MV-4-11 (cell line): ENCODE measurements around the gene TSPYL2.

Experiments
- DNase-seq: peaks from one replicate; lab custom pipeline; 2025; lab: John Stamatoyannopoulos, UW

Gene TSPYL2

DNA sequence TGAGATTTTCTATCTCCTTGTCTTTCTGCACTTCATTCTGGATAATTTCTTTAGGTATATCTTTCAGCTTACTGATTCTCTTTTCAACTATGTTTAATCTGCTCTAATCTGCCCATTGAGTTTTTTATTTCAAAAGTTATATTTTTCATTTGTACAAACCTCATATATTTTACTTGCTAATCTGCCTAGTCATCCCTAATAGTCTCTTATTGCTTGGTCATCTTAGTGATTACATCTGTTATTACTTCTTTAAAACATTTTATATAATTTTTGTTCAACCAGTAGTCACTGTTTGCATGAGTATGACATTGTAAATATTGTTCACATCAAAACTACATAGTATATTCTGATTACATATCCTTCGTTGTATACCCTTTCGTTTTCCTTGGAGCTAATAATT lies 44.2 kb downstream of the TSPYL2 start:
- no peak for DNase-seq

DNA sequence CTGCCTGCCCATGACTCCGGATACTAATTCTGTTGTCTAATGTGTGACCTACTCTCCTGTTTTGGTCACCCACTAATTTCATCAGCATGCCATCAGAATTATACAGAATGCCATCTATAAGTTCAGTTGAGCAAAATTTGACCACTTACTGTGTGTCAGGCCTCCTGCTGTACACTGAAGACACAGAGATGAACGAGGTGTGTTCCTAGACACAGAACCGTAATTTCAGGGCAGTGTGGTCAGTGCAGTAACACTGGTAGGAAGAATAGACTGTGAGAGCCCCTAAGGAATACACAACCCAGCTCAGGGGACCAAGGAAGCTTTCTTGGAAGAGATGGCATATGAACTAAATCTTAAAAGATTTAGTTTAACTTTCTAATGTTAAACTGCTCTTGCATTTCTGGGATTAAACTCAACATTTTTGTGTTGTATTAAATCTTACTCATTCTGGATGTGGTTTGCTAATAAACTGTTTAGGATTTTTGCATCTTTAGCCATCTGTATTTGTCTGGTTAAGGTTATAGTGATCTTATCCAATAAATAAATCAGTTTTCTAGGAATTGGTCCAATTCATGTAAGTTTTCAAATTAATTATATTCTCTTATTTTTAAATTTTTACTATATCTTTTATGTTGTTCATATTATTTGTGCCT lies 46.1 kb downstream of the TSPYL2 start:
- no peak for DNase-seq

DNA sequence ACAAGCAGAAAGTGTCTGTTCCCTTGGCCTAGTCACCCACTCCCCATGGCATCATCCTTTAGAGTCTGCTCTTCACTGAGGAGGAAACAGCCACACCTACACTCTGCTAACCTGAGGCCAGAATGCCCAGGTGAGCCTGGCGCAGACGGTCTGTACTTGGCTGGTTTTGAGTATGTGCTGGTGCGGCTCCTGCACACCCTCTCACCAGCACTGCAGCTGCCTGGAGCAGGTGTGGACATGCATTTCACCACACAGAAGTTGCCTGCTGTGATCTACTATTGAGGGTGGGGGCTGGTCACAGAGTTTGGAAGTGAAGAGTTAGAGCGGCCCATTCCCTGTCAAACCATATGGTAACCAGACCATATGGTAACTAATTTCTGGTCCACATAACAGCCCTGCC lies 51.2 kb downstream of the TSPYL2 start:
- DNase-seq, result no peak

DNA sequence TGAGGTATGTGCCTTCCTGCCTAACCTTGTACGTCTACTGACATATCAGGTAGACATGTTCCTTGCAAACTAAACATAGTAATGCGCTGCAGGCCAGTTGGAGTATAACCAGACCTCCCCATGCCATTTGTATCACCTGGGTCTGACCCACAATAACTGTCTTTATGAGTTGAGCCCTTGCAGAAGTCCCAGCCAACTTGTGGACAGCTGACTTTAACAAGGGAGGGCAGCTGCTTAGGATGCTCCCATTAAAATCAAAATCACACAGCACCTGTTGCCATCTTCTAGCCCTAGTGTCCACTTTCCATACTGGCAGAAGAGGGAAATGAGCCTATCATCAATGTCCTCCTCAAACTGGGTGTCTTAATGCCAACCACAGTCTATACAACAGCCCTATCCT lies 53.4 kb downstream of the TSPYL2 start:
- no peak for DNase-seq
